Coronary artery (tissue), 2 donors: ENCODE data around the gene OPCML.

ENCODE experiments used
- DNase-seq: peaks from one replicate; pipeline ENCODE4 v3.0.0-alpha.2; 2017; ENCODE audit warnings: low spot score
- H3K27ac ChIP-seq, 2 donors: fragments of 200-600 bp; sonication (generic); one replicate each; pipeline ENCODE4 v1.5.1; 2016 to 2019
- H3K4me3 ChIP-seq: fragments of 200-600 bp; sonication (generic); 2 replicates; pipeline ENCODE4 v1.5.1; 2016; ENCODE audit warnings: mild to moderate bottlenecking, moderate library complexity
- CTCF ChIP-seq: fragments of 200-600 bp; sonication (generic); IDR thresholded peaks from one replicate; pipeline ENCODE4 v1.5.1; 2019; ENCODE audit warnings: antibody characterized with exemption

OPCML gene

GRCh38 chr11:132876239-132876638 is 656.1 kb downstream of the OPCML start:
- no peak for TF ChIP-seq CTCF

GRCh38 chr11:132874638-132875037 is 657.7 kb downstream of the OPCML start:
- Histone ChIP-seq H3K27ac (no peak overlapping the region), H3K4me3 (no peak overlapping the region)
- DNase-seq, result no peak
- no peak for TF ChIP-seq CTCF

More at GRCh38 chr11:132876239-132876638, 656.1 kb downstream of the OPCML start:
- no peak overlapping the region for H3K4me3 ChIP-seq
- H3K27ac ChIP-seq, result no peak overlapping the region
- DNase-seq, result no peak

GRCh38 chr11:132873841-132874240 is 658.5 kb downstream of the OPCML start:
- Histone ChIP-seq H3K27ac (no peak overlapping the region), H3K4me3 (no peak overlapping the region)
- no peak for DNase-seq
- TF ChIP-seq CTCF, result no peak

- Histone ChIP-seq H3K27ac (no peak overlapping the region), H3K4me3 (no peak overlapping the region)
- TF ChIP-seq CTCF, result no peak
- DNase-seq, result no peak
Measured at GRCh38 chr11:132872211-132872610, 660.1 kb downstream of the OPCML start.

GRCh38 chr11:132866783-132867545 is 665.3 kb downstream of the OPCML start:
- no peak for DNase-seq
- no peak for TF ChIP-seq CTCF
- Histone ChIP-seq H3K27ac (no peak overlapping the region), H3K4me3 (no peak overlapping the region)

GRCh38 chr11:132865623-132866022 is 666.7 kb downstream of the OPCML start:
- DNase-seq, result no peak
- TF ChIP-seq CTCF, result no peak
- Histone ChIP-seq H3K4me3 (no peak overlapping the region), H3K27ac (no peak overlapping the region)
